ENCODE results near the gene SSPN.
A peak's percentile ranks its signal among the peaks of the same experiment; 100 is the strongest.

SSPN gene

DNA sequence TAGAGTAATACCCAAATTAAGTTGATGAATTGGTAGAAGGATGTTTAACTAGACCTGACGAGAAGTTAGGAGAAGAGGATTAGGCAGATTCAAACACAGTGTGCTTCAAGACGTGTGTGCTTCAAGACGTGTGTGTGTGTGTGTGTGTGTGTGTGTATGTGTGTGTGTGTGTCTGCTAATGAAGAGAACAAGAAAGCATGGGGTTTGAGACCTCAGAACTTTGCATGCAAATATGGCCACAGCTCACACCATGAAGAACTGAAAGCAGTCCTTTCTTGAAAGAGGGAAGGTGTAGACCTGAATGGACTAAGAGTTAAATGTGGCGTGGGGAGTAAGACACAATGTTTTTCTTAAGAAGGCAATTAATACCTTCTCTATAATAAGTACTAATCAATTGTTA is 32.5 kb upstream of the SSPN start:
- TF ChIP-seq, protein P1, sequence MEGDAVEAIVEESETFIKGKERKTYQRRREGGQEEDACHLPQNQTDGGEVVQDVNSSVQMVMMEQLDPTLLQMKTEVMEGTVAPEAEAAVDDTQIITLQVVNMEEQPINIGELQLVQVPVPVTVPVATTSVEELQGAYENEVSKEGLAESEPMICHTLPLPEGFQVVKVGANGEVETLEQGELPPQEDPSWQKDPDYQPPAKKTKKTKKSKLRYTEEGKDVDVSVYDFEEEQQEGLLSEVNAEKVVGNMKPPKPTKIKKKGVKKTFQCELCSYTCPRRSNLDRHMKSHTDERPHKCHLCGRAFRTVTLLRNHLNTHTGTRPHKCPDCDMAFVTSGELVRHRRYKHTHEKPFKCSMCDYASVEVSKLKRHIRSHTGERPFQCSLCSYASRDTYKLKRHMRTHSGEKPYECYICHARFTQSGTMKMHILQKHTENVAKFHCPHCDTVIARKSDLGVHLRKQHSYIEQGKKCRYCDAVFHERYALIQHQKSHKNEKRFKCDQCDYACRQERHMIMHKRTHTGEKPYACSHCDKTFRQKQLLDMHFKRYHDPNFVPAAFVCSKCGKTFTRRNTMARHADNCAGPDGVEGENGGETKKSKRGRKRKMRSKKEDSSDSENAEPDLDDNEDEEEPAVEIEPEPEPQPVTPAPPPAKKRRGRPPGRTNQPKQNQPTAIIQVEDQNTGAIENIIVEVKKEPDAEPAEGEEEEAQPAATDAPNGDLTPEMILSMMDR (IDR thresholded peaks at IDR 0.05): no peak
- DNase-seq: no peak
- Mint-ChIP-seq H3K4me1 (peaks cover 7% of the 10 kb centered on the region), H3K9me3 (no peaks in the 10 kb centered on the region), H3K27ac (no peak overlapping the region), H3K27me3 (ENCODE audit: low read depth, poor library complexity) (peaks cover 25% of the 10 kb centered on the region), H3K4me3 (no peak overlapping the region), H3K36me3 (ENCODE audit: low read depth) (no peaks in the 10 kb centered on the region)

- TF ChIP-seq, protein P1 (IDR thresholded peaks at IDR 0.05): no peak
- Mint-ChIP-seq H3K27me3 (ENCODE audit: low read depth, poor library complexity) (peaks cover 18% of the 10 kb centered on the region), H3K36me3 (ENCODE audit: low read depth) (no peaks in the 10 kb centered on the region), H3K4me3 (no peak overlapping the region), H3K27ac (no peak overlapping the region), H3K9me3 (no peaks in the 10 kb centered on the region), H3K4me1 (peaks cover 7% of the 10 kb centered on the region)
- no peak for DNase-seq
These were observed 31.3 kb upstream of the SSPN start for GRCh38 chr12:26164118-26164517.

GRCh38 chr12:26172013-26172412 is 23.4 kb upstream of the SSPN start:
- Mint-ChIP-seq H3K36me3 (ENCODE audit: low read depth) (no peaks in the 10 kb centered on the region), H3K27ac (no peak overlapping the region), H3K27me3 (ENCODE audit: low read depth, poor library complexity) (peaks cover 11% of the 10 kb centered on the region), H3K9me3 (no peaks in the 10 kb centered on the region), H3K4me3 (no peak overlapping the region), H3K4me1 (peaks cover 17% of the 10 kb centered on the region)
- no peak for DNase-seq
- TF ChIP-seq, protein P1 (IDR thresholded peaks at IDR 0.05): no peak

DNA sequence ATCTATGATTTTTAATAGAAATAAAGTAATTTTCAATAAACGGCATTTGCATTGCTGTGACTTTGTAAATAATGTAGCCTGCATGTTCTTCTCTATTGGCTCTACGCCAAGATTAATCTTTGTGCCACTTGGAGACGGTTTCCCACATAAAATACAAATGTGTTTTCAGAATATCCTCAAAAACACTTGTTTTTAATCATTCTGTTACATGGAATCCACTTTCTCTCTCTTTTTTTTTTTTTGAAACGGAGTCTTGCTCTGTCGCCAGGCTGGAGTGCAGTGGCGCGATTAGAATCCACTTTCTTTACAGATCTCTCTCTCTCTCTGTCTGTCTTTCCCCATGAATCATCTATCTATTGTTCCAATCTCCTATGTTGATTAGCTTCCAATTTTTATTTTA is 22.8 kb upstream of the SSPN start:
- H3K4me1 Mint-ChIP-seq: peaks cover 12% of the 10 kb centered on the region
- TF ChIP-seq, protein P1 (IDR thresholded peaks at IDR 0.05): no peak
- no peaks in the 10 kb centered on the region for H3K36me3 Mint-ChIP-seq (ENCODE audit: low read depth)
- no peak overlapping the region for H3K4me3 Mint-ChIP-seq
- H3K27me3 Mint-ChIP-seq (ENCODE audit: low read depth, poor library complexity): peaks cover 11% of the 10 kb centered on the region
- no peaks in the 10 kb centered on the region for H3K9me3 Mint-ChIP-seq
- H3K27ac Mint-ChIP-seq: peak overlapping the region; percentile 46
- DNase-seq: no peak

DNA sequence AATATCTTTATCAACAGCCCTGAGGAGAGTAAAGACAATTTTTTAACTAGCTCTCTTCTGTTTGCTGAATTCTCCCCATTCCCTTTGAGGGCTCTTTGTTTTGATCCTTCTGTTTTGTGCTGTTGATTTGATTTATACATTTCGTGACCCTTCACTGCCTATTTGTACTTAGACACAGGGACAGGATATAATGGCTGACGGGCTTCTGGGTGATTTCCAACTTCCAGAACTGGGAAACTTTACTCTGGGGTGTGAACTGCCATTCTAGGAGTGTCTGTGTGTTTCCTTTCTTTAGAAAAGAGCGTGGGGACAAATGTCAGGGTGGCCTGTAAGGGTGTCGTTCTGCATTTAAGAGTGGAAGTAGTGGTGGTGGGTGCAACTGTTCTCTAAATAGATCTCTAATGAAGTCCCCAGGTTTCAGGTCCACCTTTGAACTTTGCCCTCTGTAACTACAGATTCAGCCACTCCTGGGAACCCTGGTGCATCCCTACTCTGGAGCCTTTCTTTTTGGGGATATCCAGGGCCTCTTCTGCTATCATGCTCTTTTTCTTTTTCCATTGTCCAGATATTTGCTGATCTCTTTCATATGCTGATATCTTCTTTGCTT is 22.3 kb upstream of the SSPN start:
- Mint-ChIP-seq H3K27me3 (ENCODE audit: low read depth, poor library complexity) (peaks cover 9% of the 10 kb centered on the region), H3K27ac (peak overlapping the region; percentile 46), H3K36me3 (ENCODE audit: low read depth) (no peaks in the 10 kb centered on the region), H3K4me3 (no peak overlapping the region), H3K9me3 (no peaks in the 10 kb centered on the region), H3K4me1 (peaks cover 11% of the 10 kb centered on the region)
- TF ChIP-seq, protein P1 (IDR thresholded peaks at IDR 0.05): no peak
- no peak for DNase-seq

- TF ChIP-seq, protein P1 (IDR thresholded peaks at IDR 0.05): no peak
- no peak for DNase-seq
- no peak overlapping the region for H3K27ac Mint-ChIP-seq
- no peak overlapping the region for H3K4me3 Mint-ChIP-seq
- no peaks in the 10 kb centered on the region for H3K9me3 Mint-ChIP-seq
- H3K27me3 Mint-ChIP-seq (ENCODE audit: low read depth, poor library complexity): peaks cover 34% of the 10 kb centered on the region
- no peaks in the 10 kb centered on the region for H3K36me3 Mint-ChIP-seq (ENCODE audit: low read depth)
- H3K4me1 Mint-ChIP-seq: peaks cover 11% of the 10 kb centered on the region
These were observed 18.6 kb upstream of the SSPN start for GRCh38 chr12:26176725-26177124.

All from nephron progenitor cell (in vitro differentiated cells).